GM12878 (cell line): ENCODE measurements around the gene AP4E1. TPM values are rescaled to one million over a fixed set of nuclear protein-coding genes. Genes with fewer than 3 reads are reported as not detected.

ENCODE experiments used
- CHD1 ChIP-seq: IDR thresholded peaks from 2 replicates; pipeline ENCODE4 v1.6.1; 2012; ENCODE audit warnings: low read depth, low read length, improper control_type of control experiment
- FOS ChIP-seq: IDR thresholded peaks from 3 replicates; pipeline ENCODE4 v1.6.1; 2011; ENCODE audit warnings: borderline replicate concordance; ENCODE audit not compliant: insufficient read length; ENCODE audit errors: extremely low read depth
- IKZF1 ChIP-seq: fragments of 450-650 bp; conservative IDR thresholded peaks from 2 replicates; pipeline ENCODE4 v1.6.1; 2017; ENCODE audit warnings: antibody characterized with exemption, mild to moderate bottlenecking
- KDM1A ChIP-seq: fragments of 200-600 bp; sonication (generic); IDR thresholded peaks from 2 replicates; pipeline ENCODE4 v1.6.1; 2016; ENCODE audit warnings: borderline replicate concordance
- LARP7 ChIP-seq: fragments of 450-650 bp; IDR thresholded peaks from 2 replicates; pipeline ENCODE4 v1.6.1; 2017; ENCODE audit warnings: mild to moderate bottlenecking
- MXI1 ChIP-seq: fragments of 150-350 bp; IDR thresholded peaks from 2 replicates; pipeline ENCODE4 v1.6.1; 2011; ENCODE audit warnings: low read depth, mild to moderate bottlenecking, inconsistent platforms, low read length, improper control_type of control experiment
- PKNOX1 ChIP-seq: fragments of 450-650 bp; IDR thresholded peaks from 2 replicates; pipeline ENCODE4 v1.6.1; 2016; ENCODE audit warnings: mild to moderate bottlenecking
- RAD51 ChIP-seq: fragments of 450-650 bp; IDR thresholded peaks from 2 replicates; pipeline ENCODE4 v1.6.1; 2016; ENCODE audit warnings: moderate library complexity, mild to moderate bottlenecking, inconsistent platforms
- RBBP5 ChIP-seq: fragments of 200-600 bp; sonication (generic); conservative IDR thresholded peaks from 2 replicates; pipeline ENCODE4 v1.6.1; 2016
- RCOR1 ChIP-seq: conservative IDR thresholded peaks from 2 replicates; pipeline ENCODE4 v1.6.1; 2012; ENCODE audit warnings: low read depth, low read length, improper control_type of control experiment
- SIX5 ChIP-seq: IDR thresholded peaks from 2 replicates; pipeline ENCODE4 v1.6.1; 2011; ENCODE audit warnings: mild to moderate bottlenecking, low read depth, low read length, moderate library complexity; ENCODE audit not compliant: severe bottlenecking
- SKIL ChIP-seq: fragments of 450-650 bp; IDR thresholded peaks from 2 replicates; pipeline ENCODE4 v1.6.1; 2017; ENCODE audit warnings: mild to moderate bottlenecking, low read depth, inconsistent platforms; ENCODE audit not compliant: poor library complexity, severe bottlenecking
- SRF ChIP-seq, 2 experiments: IDR thresholded peaks; 2 replicates each; pipeline ENCODE4 v1.6.1; 2011; ENCODE audit warnings: low read depth in 2 of 2, low read length in 2 of 2, mild to moderate bottlenecking in 1 of 2, moderate library complexity in 1 of 2
- TAF1 ChIP-seq: IDR thresholded peaks from 2 replicates; pipeline ENCODE4 v1.6.1; 2011; ENCODE audit warnings: mild to moderate bottlenecking, low read depth, low read length, borderline replicate concordance
- TCF7 ChIP-seq: IDR thresholded peaks from 2 replicates; pipeline ENCODE4 v1.6.1; 2014; ENCODE audit warnings: antibody characterized with exemption, borderline replicate concordance
- ZNF384 ChIP-seq: IDR thresholded peaks from 2 replicates; pipeline ENCODE4 v1.6.1; 2012; ENCODE audit warnings: low read depth, mild to moderate bottlenecking, low read length, improper control_type of control experiment, borderline replicate concordance
- ZNF592 ChIP-seq: fragments of 450-650 bp; IDR thresholded peaks from 2 replicates; pipeline ENCODE4 v1.6.1; 2017; ENCODE audit warnings: mild to moderate bottlenecking, moderate library complexity
- polyA plus RNA-seq, 11 experiments: library from polyadenylated mRNA; depleted of rRNA in 4 of 11; unstranded in 6 of 11; stranded (reverse) in 5 of 11; fragments of >200 nt; fragmentation: Nextera tagmentation in 4 of 11; fragmentation: Illumina TruSeq in 1 of 11; extraction: Ambion mirVana in 4 of 11; extraction: Trizol in 1 of 11; gene quantifications; 1 replicate in 1 of 11; 2 replicates in 10 of 11; pipeline versions ENCODE4 v1.2.1 to v1.2.3, GENCODE V29; 2011 to 2016; ENCODE audit warnings: inconsistent platforms in 2 of 11, missing spikeins in 2 of 11, low read depth in 1 of 11
- total RNA-seq, 4 experiments: library from RNA; depleted of rRNA in 3 of 4; stranded (reverse); fragments of >200 nt in 3 of 4; fragmentation: Illumina TruSeq in 1 of 4; extraction: Trizol in 1 of 4; gene quantifications; 2 replicates each; pipeline versions ENCODE4 v1.2.1 to v1.2.3, GENCODE V29; 2013 to 2021
- TF ChIP-seq, protein P1 (sequence below): fragments of 450-650 bp; IDR thresholded peaks from 2 replicates; pipeline ENCODE4 v1.6.1; 2014; ENCODE audit warnings: mild to moderate bottlenecking
- TF ChIP-seq, protein P2 (sequence below): fragments of 450-650 bp; formaldehyde crosslinking; IDR thresholded peaks from 2 replicates; pipeline ENCODE4 v1.5.0; 2022; ENCODE audit warnings: mild to moderate bottlenecking, missing genetic modification characterization

Gene AP4E1
- total and polyA plus RNA-seq, 10 of the 15 experiments (the other 5 are each of a cell fraction or from before 2014, with no cell fraction given): 1.2 to 11.4 (median 6.7) TPM

DNA sequence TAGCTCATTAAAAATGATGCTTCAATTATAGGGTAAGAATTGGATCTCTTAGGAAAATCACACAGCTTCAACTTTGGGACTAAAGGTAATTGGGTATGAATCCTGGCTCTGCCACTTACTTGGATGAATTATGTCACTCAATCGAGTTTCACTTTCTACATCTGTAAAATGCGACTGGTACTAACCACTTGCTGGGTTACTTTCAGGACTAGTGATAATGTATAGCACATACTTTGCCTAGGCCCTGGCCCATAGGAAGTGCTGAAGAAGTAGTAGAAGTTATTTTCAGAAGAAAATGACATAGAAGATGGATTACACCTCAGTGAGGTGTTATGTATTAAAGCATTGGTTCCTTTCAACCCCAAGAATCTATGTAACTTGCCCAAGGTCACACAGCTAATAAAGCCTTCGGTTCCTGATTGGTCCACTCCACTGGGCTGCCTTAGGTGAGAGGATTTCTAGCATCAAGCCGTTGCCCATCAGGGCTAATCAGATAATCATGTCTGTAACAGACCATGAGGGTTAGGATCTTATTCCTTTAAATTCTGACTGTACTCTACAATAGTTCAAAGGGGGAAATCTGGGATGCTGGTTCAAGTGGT is 29.4 kb upstream of the AP4E1 start (continued):
- no peak for TF ChIP-seq FOS
- TF ChIP-seq, protein P1, sequence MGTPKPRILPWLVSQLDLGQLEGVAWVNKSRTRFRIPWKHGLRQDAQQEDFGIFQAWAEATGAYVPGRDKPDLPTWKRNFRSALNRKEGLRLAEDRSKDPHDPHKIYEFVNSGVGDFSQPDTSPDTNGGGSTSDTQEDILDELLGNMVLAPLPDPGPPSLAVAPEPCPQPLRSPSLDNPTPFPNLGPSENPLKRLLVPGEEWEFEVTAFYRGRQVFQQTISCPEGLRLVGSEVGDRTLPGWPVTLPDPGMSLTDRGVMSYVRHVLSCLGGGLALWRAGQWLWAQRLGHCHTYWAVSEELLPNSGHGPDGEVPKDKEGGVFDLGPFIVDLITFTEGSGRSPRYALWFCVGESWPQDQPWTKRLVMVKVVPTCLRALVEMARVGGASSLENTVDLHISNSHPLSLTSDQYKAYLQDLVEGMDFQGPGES: no peak
- TF ChIP-seq RBBP5: no peak
- peak; percentile 63 for TF ChIP-seq SKIL
- TF ChIP-seq RAD51: no peak
- no peak for TF ChIP-seq CHD1
- no peak for TF ChIP-seq LARP7
- TF ChIP-seq PKNOX1: peak; percentile 89
- TF ChIP-seq RCOR1: no peak
- TF ChIP-seq SRF (IDR thresholded peaks at IDR 0.05; ENCODE audit: low read depth in 2 of 2, low read length in 2 of 2): no peak
- TF ChIP-seq ZNF384: no peak
- TF ChIP-seq IKZF1: peak; percentile 78
- TF ChIP-seq MXI1: no peak
- TF ChIP-seq SIX5: no peak
- TF ChIP-seq KDM1A: no peak
- TF ChIP-seq TCF7: no peak
- no peak for TF ChIP-seq TAF1
- no peak for TF ChIP-seq ZNF592
- TF ChIP-seq, protein P2, sequence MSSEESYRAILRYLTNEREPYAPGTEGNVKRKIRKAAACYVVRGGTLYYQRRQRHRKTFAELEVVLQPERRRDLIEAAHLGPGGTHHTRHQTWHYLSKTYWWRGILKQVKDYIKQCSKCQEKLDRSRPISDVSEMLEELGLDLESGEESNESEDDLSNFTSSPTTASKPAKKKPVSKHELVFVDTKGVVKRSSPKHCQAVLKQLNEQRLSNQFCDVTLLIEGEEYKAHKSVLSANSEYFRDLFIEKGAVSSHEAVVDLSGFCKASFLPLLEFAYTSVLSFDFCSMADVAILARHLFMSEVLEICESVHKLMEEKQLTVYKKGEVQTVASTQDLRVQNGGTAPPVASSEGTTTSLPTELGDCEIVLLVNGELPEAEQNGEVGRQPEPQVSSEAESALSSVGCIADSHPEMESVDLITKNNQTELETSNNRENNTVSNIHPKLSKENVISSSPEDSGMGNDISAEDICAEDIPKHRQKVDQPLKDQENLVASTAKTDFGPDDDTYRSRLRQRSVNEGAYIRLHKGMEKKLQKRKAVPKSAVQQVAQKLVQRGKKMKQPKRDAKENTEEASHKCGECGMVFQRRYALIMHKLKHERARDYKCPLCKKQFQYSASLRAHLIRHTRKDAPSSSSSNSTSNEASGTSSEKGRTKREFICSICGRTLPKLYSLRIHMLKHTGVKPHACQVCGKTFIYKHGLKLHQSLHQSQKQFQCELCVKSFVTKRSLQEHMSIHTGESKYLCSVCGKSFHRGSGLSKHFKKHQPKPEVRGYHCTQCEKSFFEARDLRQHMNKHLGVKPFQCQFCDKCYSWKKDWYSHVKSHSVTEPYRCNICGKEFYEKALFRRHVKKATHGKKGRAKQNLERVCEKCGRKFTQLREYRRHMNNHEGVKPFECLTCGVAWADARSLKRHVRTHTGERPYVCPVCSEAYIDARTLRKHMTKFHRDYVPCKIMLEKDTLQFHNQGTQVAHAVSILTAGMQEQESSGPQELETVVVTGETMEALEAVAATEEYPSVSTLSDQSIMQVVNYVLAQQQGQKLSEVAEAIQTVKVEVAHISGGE (CRISPR knock-in tag): no peak
